Measurements from ENCODE around the gene TUBB4A. TPM values are rescaled to one million over a fixed set of nuclear protein-coding genes. Genes with fewer than 3 reads are reported as not detected.
A peak's percentile ranks its signal among the peaks of the same experiment; 100 is the strongest.

The TUBB4A gene
- total RNA-seq, 2 donors from 2014 or later = not detected

DNA sequence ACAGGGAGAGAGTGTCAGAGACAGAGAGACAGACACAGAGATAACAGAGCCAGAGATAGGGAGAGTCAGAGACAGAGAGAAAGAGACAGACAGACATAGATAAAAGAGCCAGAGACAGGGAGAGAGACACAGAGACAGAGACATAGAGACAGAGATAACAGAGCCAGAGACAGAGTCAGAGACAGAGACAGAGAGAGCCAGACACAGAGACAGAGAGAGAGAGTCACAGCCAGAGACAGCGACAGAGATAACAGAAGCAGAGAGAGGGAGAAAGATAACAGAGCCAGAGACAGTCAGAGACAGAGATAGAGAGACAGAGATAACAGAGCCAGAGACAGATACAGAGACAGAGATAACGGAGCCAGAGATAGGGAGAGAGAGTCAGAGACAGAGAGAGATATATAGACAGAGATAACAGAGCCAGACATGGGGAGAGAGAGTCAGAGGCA, 27.9 kb upstream of the TUBB4A start:
- no peaks in the 10 kb centered on the region for H3K36me3 ChIP-seq
- TF ChIP-seq, protein P1, sequence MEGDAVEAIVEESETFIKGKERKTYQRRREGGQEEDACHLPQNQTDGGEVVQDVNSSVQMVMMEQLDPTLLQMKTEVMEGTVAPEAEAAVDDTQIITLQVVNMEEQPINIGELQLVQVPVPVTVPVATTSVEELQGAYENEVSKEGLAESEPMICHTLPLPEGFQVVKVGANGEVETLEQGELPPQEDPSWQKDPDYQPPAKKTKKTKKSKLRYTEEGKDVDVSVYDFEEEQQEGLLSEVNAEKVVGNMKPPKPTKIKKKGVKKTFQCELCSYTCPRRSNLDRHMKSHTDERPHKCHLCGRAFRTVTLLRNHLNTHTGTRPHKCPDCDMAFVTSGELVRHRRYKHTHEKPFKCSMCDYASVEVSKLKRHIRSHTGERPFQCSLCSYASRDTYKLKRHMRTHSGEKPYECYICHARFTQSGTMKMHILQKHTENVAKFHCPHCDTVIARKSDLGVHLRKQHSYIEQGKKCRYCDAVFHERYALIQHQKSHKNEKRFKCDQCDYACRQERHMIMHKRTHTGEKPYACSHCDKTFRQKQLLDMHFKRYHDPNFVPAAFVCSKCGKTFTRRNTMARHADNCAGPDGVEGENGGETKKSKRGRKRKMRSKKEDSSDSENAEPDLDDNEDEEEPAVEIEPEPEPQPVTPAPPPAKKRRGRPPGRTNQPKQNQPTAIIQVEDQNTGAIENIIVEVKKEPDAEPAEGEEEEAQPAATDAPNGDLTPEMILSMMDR (IDR thresholded peaks at IDR 0.05) = no peak
- peak overlapping the region; percentile 75 for H3K4me3 ChIP-seq
- H3K9me3 ChIP-seq = no peaks in the 10 kb centered on the region
- H3K4me1 ChIP-seq (ENCODE audit: control insufficient read depth in 1 of 2, low read depth in 2 of 2) = peaks cover 0 to 17% of the 10 kb centered on the region in 2 donors
- no peak overlapping the region for H3K27ac ChIP-seq
- H3K27me3 ChIP-seq (replicated peaks; ENCODE audit: insufficient read depth) = no peaks in the 10 kb centered on the region
- ATAC-seq (ENCODE audit: insufficient number of reproducible peaks, low FRiP score, low read depth) (no peak), DNase-seq (ENCODE audit: low spot score) (no peak)

DNA sequence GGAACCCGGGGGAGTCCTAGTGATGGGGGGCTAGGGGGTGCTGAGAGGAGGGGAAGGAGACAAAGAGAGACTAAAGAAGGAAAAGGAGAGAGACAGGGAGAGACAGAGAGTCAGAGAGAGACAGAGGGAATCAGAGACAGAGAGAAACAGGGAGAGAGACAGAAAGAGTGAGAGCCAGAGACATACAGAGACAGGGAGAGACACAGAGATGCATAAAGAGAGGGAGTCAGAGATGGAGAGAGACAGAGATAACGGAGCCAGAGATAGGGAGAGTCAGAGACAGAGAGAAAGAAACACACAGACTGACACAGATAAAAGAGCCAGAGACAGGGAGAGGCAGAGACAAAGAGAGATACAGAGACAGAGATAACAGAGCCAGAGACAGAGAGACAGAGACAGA, 27.2 kb upstream of the TUBB4A start:
- Histone ChIP-seq H3K27ac (no peak overlapping the region), H3K4me3 (no peak overlapping the region), H3K9me3 (no peaks in the 10 kb centered on the region), H3K4me1 (ENCODE audit: control insufficient read depth in 1 of 2, low read depth in 2 of 2) (peaks cover 0 to 17% of the 10 kb centered on the region in 2 donors), H3K36me3 (no peaks in the 10 kb centered on the region), H3K27me3 (replicated peaks; ENCODE audit: insufficient read depth) (no peaks in the 10 kb centered on the region)
- DNase-seq (ENCODE audit: low spot score) (no peak), ATAC-seq (ENCODE audit: insufficient number of reproducible peaks, low FRiP score, low read depth) (no peak)
- TF ChIP-seq, protein P1 (IDR thresholded peaks at IDR 0.05) = no peak

DNA sequence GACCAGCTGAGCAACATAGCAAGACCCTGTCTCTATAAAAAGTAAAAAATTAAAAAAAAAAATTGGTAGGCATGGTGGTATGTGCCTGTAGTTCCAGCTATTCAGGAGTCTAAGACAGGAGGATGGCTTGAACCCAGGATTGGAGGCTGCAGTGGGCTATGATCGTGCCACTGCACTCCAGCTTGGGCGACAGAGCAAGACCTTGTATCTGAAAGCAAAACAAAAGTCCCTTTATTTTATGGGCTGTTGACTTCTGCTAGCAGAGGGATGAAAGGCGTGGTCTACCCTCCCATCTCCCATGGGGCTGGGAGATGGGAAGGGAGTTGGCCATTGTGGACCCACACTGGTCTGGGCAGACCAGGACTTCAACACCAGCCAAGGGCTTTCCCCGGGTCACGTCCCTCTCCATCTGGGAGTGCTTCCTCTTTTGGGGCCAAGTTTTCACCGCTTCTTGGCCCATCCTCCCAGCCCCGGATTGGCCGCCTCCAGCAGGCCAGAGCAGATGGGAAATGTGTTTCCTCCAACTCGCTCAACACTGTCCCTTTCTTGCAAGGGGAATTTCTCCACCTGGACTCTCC, 26.5 kb upstream of the TUBB4A start:
- no peaks in the 10 kb centered on the region for H3K27me3 ChIP-seq (replicated peaks; ENCODE audit: insufficient read depth)
- no peak for DNase-seq (ENCODE audit: low spot score)
- no peak overlapping the region for H3K27ac ChIP-seq
- TF ChIP-seq, protein P1 (IDR thresholded peaks at IDR 0.05) = no peak
- no peaks in the 10 kb centered on the region for H3K36me3 ChIP-seq
- no peak for ATAC-seq (ENCODE audit: insufficient number of reproducible peaks, low FRiP score, low read depth)
- H3K9me3 ChIP-seq = no peaks in the 10 kb centered on the region
- no peak overlapping the region for H3K4me3 ChIP-seq
- peaks cover 0 to 17% of the 10 kb centered on the region in 2 donors for H3K4me1 ChIP-seq (ENCODE audit: control insufficient read depth in 1 of 2, low read depth in 2 of 2)

DNA sequence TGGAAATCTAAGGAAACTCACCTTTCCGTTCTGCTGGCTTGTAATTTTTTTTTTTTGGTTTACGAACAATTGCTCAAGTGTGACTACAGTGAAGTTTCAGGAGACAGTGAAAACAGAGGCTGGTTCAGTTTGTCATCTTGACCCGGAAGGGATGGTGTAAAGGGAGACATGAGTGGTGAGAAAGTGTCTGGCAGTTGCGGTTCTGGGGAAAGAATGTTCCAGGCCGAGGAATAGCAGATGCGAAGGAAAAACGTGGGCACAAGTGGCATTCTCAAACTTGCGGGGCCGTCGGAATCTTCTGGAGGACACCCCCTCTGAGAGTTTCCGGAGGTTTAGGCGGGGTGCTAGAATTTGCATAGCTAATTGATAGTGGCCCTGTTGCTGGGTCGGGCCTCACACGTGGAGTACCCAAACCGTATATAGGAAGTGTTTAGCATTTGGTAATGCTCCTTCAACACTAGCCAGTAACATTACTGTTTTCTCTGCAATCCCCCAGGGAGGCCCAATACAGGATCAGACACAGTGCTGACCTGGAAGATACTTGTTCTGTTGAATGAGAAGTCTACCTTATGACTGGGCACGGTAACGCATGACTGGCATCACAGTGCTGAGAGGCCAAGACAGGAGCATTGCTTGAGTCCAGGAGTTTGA, 25.9 kb upstream of the TUBB4A start:
- H3K36me3 ChIP-seq = no peaks in the 10 kb centered on the region
- no peak overlapping the region for H3K4me3 ChIP-seq
- H3K27me3 ChIP-seq (replicated peaks; ENCODE audit: insufficient read depth) = no peaks in the 10 kb centered on the region
- no peaks in the 10 kb centered on the region for H3K9me3 ChIP-seq
- ATAC-seq (ENCODE audit: insufficient number of reproducible peaks, low FRiP score, low read depth) (no peak), DNase-seq (ENCODE audit: low spot score) (no peak)
- peaks cover 0 to 17% of the 10 kb centered on the region in 2 donors for H3K4me1 ChIP-seq (ENCODE audit: control insufficient read depth in 1 of 2, low read depth in 2 of 2)
- TF ChIP-seq, protein P1 (IDR thresholded peaks at IDR 0.05) = no peak
- H3K27ac ChIP-seq = no peak overlapping the region

DNA sequence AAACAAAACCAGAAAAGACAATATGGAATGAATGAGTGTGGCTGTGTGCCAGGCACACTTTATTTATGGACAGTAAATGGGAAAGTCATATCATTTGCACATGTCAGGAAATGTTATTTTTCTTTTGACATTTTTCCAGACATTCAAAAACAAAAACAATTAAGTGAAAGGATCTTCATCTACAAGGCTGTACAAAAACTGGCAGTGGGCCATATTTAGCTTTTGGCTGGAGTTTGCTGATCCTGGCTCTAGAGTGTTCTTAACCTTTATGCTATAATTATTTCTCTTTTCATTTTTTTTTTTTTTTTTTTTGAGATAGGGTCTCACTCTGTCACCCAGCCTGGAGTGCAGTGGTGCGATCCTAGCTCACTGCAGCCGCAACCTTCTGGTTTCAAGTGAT, 22.2 kb upstream of the TUBB4A start:
- no peak for DNase-seq (ENCODE audit: low spot score)
- Histone ChIP-seq H3K36me3 (no peaks in the 10 kb centered on the region), H3K4me3 (no peak overlapping the region), H3K4me1 (ENCODE audit: control insufficient read depth in 1 of 2, low read depth in 2 of 2) (no peaks in the 10 kb centered on the region), H3K27me3 (replicated peaks; ENCODE audit: insufficient read depth) (no peaks in the 10 kb centered on the region), H3K27ac (no peak overlapping the region), H3K9me3 (no peaks in the 10 kb centered on the region)
- TF ChIP-seq, protein P1 (IDR thresholded peaks at IDR 0.05) = no peak
- ATAC-seq (ENCODE audit: insufficient number of reproducible peaks, low FRiP score, low read depth) = no peak
